ENCODE data around the gene SLCO1B3.

Gene SLCO1B3

DNA sequence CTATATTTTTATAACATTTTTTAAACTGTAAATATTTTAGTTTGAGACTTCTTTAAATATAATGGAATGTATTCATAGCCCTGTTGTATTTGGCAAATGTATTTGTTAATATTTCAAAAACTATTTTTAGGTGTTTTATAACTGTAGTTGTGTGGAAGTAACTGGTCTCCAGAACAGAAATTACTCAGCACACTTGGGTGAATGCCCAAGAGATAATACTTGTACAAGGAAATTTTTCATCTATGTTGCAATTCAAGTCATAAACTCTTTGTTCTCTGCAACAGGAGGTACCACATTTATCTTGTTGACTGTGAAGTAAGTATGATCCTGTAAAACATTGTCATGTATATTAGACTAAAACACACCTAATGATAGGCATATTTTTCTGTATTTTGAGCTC is 72.8 kb downstream of the SLCO1B3 start:
- no peak for DNase-seq (ENCODE audit: low spot score)

- DNase-seq (ENCODE audit: low spot score): no peak
Observed at GRCh38 chr12:20885116-20885515, 74.6 kb downstream of the SLCO1B3 start.

DNA sequence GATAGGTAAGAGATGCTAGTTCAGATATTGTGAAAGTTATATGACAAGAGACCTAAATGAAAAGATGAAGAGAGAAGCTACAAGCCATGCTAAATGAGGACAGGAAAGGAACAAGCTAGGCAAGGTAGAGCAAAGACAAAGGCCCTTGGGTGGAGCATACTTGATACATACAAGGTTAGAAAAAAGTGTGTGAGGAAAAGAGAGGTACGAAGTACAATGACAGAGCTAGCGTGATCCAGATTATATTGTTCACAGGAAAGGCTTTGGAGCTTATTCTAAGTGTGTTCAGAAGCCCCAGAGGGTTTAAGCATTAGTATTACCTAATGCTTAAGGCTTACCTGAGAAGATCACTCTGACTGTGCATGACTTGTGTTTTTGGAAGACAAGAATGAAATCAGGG is 75.0 kb downstream of the SLCO1B3 start:
- no peak for DNase-seq (ENCODE audit: low spot score)

DNA sequence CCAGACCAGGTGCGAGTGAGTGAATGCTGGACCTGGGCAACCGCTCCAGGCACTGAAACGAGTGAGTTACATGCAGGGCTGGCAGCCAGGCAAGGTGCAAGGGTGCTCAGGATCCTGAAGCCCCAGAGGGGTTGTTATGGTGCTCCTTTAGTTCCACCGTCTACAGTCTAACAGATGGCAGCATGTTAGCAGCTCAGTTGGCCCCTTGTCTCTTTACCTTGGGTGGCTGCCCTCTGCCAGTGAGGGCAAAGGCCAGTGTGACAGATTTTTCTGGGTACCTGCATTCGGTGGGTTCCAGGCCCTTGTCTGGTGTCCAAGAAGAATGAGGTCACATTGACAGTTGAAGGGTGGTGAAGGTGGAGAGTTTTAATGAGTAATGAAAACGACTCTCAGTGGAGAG is 106.8 kb downstream of the SLCO1B3 start:
- DNase-seq (ENCODE audit: low spot score): no peak

DNA sequence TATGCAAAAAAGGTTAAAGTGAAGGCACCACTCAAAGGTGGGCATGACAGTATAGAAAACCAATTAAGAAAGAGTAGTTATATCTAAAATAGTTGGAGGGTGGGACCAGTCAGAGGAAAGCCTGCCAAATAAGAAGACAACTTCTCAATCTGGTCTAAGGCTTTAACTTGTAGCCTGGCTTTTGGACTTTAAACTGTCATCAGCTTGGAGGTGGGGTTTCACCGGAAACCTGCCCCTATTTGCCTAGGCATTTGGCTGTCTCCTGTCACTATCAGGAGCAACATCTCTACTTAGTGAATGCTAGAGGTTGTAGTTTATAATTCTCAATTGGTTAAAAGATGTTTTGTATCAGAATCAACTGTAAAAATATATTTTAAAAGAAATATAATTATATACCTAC is 107.3 kb downstream of the SLCO1B3 start:
- no peak for DNase-seq (ENCODE audit: low spot score)

- DNase-seq (ENCODE audit: low spot score): no peak
Observed at GRCh38 chr12:20931894-20932293, 121.4 kb downstream of the SLCO1B3 start.

- DNase-seq (ENCODE audit: low spot score): peak; percentile 54
Observed at GRCh38 chr12:20946732-20947131, 136.2 kb downstream of the SLCO1B3 start.

DNA sequence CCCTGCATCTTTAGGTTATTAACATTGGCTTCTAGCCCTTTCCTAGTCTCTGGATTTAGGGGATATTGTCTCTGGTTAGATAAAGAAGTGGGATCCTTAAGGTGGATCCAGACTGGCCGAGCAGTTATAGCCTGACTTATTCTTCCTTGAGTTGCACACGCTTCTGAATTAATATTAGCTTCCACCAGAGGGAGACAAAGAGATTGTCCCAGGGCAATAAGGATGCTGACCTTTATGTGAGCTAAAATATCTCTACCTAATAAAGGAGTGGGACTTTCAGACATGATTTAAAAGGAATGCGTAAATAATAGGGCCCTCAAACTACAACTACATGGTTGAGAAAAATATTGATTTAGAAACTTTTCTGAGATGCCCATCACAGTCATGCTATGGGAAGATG is 139.7 kb downstream of the SLCO1B3 start:
- no peak for DNase-seq (ENCODE audit: low spot score)

DNA sequence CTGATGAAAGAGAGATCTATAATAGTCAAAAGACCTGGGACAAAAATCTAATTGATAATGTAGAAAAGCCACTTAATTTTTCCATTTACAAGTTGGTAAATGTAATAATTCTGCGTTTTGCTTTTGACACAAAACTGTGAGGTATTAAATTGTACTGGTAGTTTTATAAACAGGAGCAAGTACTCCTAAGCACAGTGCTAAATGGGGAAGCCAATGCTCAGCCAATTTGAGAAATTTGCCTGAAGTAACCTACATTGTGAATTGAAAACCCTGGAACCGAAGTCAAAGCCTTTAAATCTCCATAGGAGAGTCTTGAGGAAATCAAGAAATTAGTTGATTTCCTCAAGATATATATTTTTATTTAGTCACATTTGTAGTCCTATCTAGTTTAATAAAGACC is 152.8 kb downstream of the SLCO1B3 start:
- no peak for DNase-seq (ENCODE audit: low spot score)

DNA sequence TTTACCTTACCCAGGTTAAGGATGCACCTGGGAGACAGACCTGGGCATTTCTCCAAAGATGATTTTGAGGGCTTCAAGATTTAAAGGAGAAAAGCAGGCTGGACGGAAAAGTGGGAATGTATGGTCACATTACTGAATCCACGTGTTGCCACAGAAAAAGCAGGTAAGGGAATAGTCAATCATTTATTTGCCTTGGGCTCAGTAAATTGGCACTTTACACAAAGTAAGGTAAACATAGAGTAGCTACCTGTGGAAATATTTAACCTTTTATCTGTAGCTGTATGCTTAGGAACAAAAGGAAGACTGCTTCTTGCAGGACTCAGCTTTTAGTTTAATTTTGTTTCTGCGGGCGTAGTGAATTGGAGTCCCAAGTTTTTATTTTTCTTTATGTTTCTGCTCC is 153.3 kb downstream of the SLCO1B3 start:
- no peak for DNase-seq (ENCODE audit: low spot score)

Data from ecto neural progenitor cell (in vitro differentiated cells).